DOHH2 (cell line): ENCODE measurements around the gene ACSBG1.

Experiments used
- H3F3A ChIP-seq: fragments of 200-600 bp; sonication (generic), shearing (Covaris generic); 2 replicates; pipeline ENCODE4 v1.6.0; 2016; ENCODE audit warnings: antibody characterized with exemption, mild to moderate bottlenecking; ENCODE audit not compliant: control insufficient read depth, insufficient read depth
- H3K27ac ChIP-seq: fragments of 200-600 bp; sonication (generic); 2 replicates; pipeline ENCODE4 v1.5.1; 2014; ENCODE audit warnings: low read depth, mild to moderate bottlenecking, low read length, moderate library complexity
- H3K27me3 ChIP-seq: fragments of 200-600 bp; sonication (generic); 2 replicates; pipeline ENCODE4 v1.6.1; 2014; ENCODE audit warnings: mild to moderate bottlenecking, low read length, mixed read lengths; ENCODE audit not compliant: control insufficient read depth
- H3K36me3 ChIP-seq: fragments of 200-600 bp; sonication (generic); 2 replicates; pipeline ENCODE4 v1.6.1; 2014; ENCODE audit warnings: mild to moderate bottlenecking, low read length, moderate library complexity, mixed read lengths; ENCODE audit not compliant: control insufficient read depth
- H3K4me1 ChIP-seq: fragments of 200-600 bp; sonication (generic); 2 replicates; pipeline ENCODE4 v1.6.1; 2014; ENCODE audit warnings: mild to moderate bottlenecking, low read length, mixed read lengths; ENCODE audit not compliant: control insufficient read depth
- H3K4me2 ChIP-seq: fragments of 200-600 bp; sonication (generic); 2 replicates; pipeline ENCODE4 v1.6.0; 2014; ENCODE audit warnings: mild to moderate bottlenecking, low read length, moderate library complexity
- H3K4me3 ChIP-seq: fragments of 200-600 bp; sonication (generic); 2 replicates; pipeline ENCODE4 v1.5.1; 2014; ENCODE audit warnings: mild to moderate bottlenecking, low read length, mixed read lengths
- H3K79me2 ChIP-seq: fragments of 200-600 bp; sonication (generic); 2 replicates; pipeline ENCODE4 v1.6.1; 2014; ENCODE audit warnings: mild to moderate bottlenecking, low read length, mixed read lengths; ENCODE audit not compliant: control insufficient read depth
- H3K9me2 ChIP-seq: fragments of 200-600 bp; sonication (generic); replicated peaks from 2 replicates; pipeline ENCODE4 v1.6.1; 2014; ENCODE audit warnings: mild to moderate bottlenecking, low read length, mixed read lengths; ENCODE audit not compliant: control insufficient read depth
- H3K9me3 ChIP-seq: fragments of 200-600 bp; sonication (generic); 2 replicates; pipeline ENCODE4 v1.6.1; 2014; ENCODE audit warnings: antibody characterized with exemption, low read length, mixed read lengths; ENCODE audit not compliant: control insufficient read depth, insufficient read depth
- H4K20me1 ChIP-seq: fragments of 200-600 bp; sonication (generic); 2 replicates; pipeline ENCODE4 v1.6.0; 2014; ENCODE audit warnings: low read depth, mild to moderate bottlenecking, antibody characterized with exemption, low read length, moderate library complexity; ENCODE audit not compliant: control insufficient read depth, insufficient read depth
- CTCF ChIP-seq: fragments of 200-600 bp; sonication (generic); IDR thresholded peaks from one replicate; pipeline ENCODE4 v1.5.1; 2014; ENCODE audit warnings: antibody characterized with exemption, mild to moderate bottlenecking, low read depth, low read length; ENCODE audit not compliant: poor library complexity, severe bottlenecking
- EZH2phosphoT487 ChIP-seq: fragments of 200-600 bp; sonication (generic); IDR thresholded peaks from 2 replicates; pipeline ENCODE4 v1.6.1; 2017; ENCODE audit warnings: borderline replicate concordance, mild to moderate bottlenecking, antibody characterized with exemption, low read length, moderate library complexity, mixed read lengths

ACSBG1 gene

GRCh38 chr15:78129077-78129750 lies 105.2 kb downstream of the ACSBG1 start:
- Histone ChIP-seq H3K27me3 (0 out of 2 replicates have a peak, but pooled peaks cover 4% of the 10 kb centered on the region), H3K79me2 (no peaks in the 10 kb centered on the region), H3K27ac (no peak overlapping the region), H3K9me3 (no peaks in the 10 kb centered on the region), H3K9me2 (no peaks in the 10 kb centered on the region), H3K4me3 (no peak overlapping the region), H3F3A (peaks cover 7% of the 10 kb centered on the region), H4K20me1 (no peaks in the 10 kb centered on the region), H3K4me2 (no peak overlapping the region), H3K4me1 (peaks cover 14% of the 10 kb centered on the region), H3K36me3 (no peaks in the 10 kb centered on the region)
- TF ChIP-seq EZH2phosphoT487: no peak
- no peak for TF ChIP-seq CTCF

GRCh38 chr15:78127882-78128281 lies 106.5 kb downstream of the ACSBG1 start:
- H3K9me3 ChIP-seq: no peaks in the 10 kb centered on the region
- no peaks in the 10 kb centered on the region for H3K9me2 ChIP-seq
- peaks cover 7% of the 10 kb centered on the region for H3F3A ChIP-seq
- 0 out of 2 replicates have a peak, but pooled peaks cover 4% of the 10 kb centered on the region for H3K27me3 ChIP-seq
- no peak overlapping the region for H3K27ac ChIP-seq
- H3K79me2 ChIP-seq: no peaks in the 10 kb centered on the region
- H3K4me2 ChIP-seq: no peak overlapping the region
- H3K4me1 ChIP-seq: peaks cover 14% of the 10 kb centered on the region
- TF ChIP-seq CTCF (no peak), EZH2phosphoT487 (no peak)
- no peaks in the 10 kb centered on the region for H4K20me1 ChIP-seq
- no peak overlapping the region for H3K4me3 ChIP-seq
- no peaks in the 10 kb centered on the region for H3K36me3 ChIP-seq

GRCh38 chr15:78125267-78125666 lies 109.1 kb downstream of the ACSBG1 start:
- H3K9me2 ChIP-seq: no peaks in the 10 kb centered on the region
- H3K79me2 ChIP-seq: no peaks in the 10 kb centered on the region
- TF ChIP-seq CTCF: no peak
- TF ChIP-seq EZH2phosphoT487: no peak
- H3K36me3 ChIP-seq: no peaks in the 10 kb centered on the region
- no peak overlapping the region for H3K4me2 ChIP-seq
- H3K4me3 ChIP-seq: no peak overlapping the region
- H3K4me1 ChIP-seq: no peaks in the 10 kb centered on the region
- H4K20me1 ChIP-seq: no peaks in the 10 kb centered on the region
- no peaks in the 10 kb centered on the region for H3K27me3 ChIP-seq
- no peaks in the 10 kb centered on the region; the same call in 1 of the 2 replicates for H3F3A ChIP-seq
- H3K27ac ChIP-seq: no peak overlapping the region
- H3K9me3 ChIP-seq: no peaks in the 10 kb centered on the region
